NCI-H345 treated with DMSO at 0.1 percent for 48 hours (cell line): ENCODE data around the gene TPSB2.
"Not testable (repeated sequence)": the region's sequence is repeated elsewhere in the genome, so short reads cannot be mapped to it uniquely, and the experiment has no call there.

ENCODE experiments used
- DNase-seq: peaks from one replicate; lab custom pipeline; 2025; ENCODE audit not compliant: unreplicated experiment; lab: John Stamatoyannopoulos, UW

The TPSB2 gene

DNA sequence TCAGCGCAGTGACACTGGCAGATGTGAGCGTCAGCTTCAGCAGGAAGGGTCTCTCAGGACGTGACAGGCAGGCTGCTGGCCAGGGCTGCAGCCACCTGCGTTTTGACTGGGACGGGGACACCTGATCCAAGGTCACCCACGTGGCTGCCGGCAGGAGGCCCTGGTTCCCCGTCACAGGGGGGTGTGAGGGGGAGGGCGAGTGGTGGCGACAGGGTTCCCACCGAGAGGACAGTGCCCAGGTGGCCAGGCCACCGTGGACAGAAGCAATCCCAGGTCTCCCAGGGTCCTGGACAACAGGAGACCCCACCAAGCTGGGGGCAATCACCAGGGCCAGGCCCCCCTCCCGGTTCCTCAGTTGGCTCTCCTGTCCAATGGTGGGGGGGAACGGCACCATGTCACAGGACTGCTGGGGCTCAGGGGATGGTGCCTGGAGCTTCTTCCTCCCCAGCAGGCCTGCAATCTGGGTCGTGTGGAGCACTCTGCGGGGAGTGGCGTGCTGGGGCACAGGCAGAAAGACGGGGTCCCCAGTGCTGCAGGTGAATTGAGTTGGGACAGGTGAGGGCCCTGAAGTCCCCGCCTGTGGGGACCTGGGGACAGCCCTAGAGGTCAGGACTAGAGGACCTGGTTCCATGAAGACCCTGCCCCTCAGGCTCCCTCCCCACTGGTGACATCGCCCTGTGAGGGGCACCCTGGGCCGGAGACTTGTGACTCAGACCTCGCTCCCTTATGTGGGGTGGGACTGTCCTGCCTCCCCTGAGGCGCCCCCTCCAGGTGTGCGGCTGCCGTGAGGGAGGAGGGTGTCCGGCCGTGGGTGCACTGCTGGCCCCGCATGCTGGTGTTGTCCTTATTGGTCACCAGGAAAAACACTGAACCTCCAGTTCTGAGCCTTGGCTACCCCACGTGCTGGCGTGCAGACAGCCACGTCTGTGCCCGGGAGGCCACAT is 14.2 kb upstream of the TPSB2 start:
- not testable (repeated sequence) for DNase-seq

DNA sequence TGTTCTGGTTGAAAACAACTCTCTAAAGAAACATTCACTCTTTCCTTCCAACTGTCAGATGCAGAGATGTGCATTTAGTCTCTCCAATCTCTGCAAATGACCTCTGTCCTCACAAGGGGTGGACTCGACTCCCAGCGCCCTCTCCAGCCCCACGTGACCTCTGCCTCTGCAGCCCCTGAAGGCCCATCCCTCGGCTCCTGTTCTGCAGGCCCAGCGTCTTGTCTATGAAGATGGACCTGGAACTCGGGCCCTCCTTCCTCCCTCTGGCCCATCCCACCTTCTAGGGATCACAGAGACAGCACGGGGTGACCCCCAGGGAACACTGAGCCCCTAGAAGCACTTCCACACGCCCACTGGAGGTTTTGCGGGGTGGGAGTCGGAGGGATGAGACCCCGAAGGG is 13.4 kb upstream of the TPSB2 start:
- DNase-seq = not testable (repeated sequence)

DNA sequence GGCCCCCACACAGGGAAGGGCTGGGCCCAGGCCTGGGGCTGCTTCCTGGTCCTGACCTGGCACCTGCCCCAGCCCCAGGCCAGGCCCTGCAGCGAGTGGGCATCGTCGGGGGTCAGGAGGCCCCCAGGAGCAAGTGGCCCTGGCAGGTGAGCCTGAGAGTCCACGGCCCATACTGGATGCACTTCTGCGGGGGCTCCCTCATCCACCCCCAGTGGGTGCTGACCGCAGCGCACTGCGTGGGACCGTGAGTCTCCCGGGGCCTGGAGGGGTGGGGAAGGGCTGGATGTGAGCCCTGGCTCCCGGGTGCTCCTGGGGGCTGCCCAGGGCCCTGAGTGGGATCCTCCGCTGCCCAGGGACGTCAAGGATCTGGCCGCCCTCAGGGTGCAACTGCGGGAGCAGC is 11.1 kb upstream of the TPSB2 start:
- not testable (repeated sequence) for DNase-seq

DNA sequence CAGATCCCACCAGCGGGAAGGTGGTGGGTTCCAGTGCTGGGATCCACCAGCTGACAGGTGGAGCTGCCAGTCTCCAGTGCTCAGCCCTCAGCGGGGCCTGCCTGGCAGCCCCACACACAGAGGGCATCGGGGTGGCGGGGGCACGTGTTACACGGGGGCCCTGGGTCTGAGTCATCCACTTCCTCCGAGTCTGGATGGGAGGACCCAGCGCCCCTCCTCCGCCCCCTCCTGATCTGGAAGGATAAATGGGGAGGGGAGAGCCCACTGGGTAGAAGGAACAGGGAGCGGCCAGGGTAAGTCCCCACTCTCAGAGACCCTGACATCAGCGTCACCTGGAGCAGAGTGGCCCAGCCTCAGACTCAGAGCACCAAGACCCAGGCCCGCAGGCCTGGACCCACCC is 10.5 kb upstream of the TPSB2 start, which contains the start of gene TPSAB1:
TPSAB1 (plus strand) TSS at position 270 of the 400 bp plus-strand sequence. CDS start 234 bp downstream, outside the sequence.
- DNase-seq = not testable (repeated sequence)

DNA sequence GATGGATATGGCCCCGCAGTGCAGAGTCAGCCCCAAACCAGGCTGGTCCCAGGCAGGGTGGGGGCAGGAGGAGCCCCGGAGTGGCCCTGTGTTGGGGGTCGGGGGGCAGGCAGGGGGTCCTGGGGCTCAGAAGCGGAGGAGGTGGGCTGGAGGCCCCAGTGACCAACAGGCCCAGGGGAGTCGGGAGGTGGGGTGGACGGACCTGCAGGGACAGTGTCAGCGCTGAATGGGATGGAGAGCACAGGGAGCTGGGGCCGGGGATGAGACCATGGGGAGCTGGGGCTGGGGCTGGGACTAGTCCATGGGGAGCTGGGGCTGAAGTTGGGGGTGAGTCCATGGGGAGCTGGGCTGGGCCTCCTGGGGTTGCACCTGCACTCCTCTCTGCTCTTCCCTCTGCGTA is 9.6 kb upstream of the TPSB2 start:
- not testable (repeated sequence) for DNase-seq

DNA sequence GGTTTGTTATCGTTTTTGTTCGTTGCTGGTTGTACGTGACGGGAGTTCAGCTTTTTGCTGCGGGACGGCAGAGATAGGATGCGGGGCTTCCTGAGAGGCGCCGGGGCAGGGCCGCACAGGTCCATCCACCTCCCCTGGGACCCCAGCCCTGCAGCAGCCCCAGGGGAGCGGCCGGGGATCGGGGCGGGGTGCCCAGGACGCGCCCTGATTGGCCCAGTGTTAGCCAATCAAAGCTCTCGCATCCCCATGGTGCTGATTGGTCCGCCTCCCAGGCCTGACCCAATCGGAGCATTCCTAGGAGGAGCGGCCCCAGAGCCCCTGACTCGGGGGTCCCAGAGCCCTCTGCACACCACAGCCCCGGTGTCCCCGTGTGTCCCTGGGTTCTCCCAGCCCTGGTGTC is 8.9 kb upstream of the TPSB2 start:
- not testable (repeated sequence) for DNase-seq

DNA sequence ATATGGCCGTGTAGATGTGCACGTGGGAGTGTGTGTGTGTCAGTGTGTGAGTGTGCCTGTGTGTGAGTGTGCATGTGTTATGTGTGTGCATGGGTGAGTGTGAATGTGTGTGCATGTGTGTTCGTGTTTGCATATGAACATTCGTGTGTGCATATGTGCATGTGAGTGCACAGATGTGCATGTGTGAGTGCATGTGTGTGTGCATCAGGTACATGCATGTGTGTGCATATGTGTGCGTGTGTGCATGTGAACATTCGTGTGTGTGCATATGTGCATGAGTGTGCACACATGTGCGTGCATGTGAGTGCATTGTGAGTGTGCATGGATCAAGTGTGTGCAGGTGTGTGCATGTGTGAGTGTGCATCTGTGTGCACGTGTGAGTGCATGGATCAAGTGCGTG is 8.0 kb upstream of the TPSB2 start:
- DNase-seq = no peak

DNA sequence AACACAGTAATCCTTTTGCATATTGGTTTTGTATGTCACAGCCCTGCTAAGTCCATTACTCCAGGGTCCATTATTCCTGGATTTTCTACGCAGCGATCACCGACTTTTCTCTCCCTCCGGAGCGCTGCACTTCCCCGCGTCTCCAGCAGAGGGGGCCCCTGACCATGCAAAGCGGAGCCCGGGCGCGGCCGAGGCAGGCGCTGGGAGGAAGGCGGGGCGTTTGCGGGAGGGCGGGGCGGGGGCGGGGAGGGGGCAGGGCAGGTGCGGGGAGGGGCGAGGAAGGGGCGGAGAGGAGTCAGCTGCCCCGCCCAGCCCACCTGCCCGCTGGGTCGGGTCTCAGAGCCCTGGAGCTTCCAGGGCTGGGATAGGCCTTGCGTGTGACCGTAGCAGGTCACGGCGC is 6.7 kb upstream of the TPSB2 start:
- DNase-seq = not testable (repeated sequence)

DNA sequence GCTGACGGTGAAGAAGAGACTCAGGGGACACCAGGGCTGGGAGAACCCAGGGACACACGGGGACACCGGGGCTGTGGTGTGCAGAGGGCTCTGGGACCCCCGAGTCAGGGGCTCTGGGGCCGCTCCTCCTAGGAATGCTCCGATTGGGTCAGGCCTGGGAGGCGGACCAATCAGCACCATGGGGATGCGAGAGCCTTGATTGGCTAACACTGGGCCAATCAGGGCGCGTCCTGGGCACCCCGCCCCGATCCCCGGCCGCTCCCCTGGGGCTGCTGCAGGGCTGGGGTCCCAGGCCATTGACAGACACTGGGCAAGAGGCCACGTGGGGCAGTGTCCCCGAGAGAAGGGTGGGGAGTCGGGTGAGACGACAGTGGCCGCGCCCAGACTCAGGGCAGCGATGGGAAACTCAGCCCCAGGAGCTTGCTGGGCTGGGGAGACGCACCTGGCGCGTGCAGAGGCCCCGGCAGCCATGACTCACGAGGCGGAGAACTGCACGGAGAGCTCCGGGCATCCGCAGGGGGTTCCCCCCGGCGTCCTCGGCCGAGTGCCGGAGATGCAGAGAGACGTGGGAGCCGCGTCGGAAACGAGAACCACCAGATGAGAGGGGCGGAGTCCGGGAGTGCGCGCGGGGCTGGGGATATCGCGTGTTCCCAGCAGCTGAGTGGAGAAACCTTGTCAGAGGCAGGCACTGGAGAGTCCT is 2.2 kb upstream of the TPSB2 start:
- DNase-seq = not testable (repeated sequence)

DNA sequence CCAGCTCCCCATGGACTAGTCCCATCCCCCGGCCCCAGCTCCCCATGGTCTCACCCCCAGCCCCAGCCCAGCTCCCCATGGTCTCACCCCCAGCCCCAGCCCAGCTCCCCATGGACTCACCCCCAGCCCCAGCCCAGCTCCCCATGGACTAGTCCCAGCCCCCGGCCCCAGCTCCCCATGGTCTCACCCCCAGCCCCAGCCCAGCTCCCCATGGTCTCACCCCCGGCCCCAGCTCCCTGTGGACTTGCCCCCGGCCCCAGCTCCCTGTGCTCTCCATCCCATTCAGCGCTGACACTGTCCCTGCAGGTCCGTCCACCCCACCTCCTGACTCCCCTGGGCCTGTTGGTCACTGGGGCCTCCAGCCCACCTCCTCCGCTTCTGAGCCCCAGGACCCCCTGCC is 1.3 kb upstream of the TPSB2 start:
- not testable (repeated sequence) for DNase-seq

DNA sequence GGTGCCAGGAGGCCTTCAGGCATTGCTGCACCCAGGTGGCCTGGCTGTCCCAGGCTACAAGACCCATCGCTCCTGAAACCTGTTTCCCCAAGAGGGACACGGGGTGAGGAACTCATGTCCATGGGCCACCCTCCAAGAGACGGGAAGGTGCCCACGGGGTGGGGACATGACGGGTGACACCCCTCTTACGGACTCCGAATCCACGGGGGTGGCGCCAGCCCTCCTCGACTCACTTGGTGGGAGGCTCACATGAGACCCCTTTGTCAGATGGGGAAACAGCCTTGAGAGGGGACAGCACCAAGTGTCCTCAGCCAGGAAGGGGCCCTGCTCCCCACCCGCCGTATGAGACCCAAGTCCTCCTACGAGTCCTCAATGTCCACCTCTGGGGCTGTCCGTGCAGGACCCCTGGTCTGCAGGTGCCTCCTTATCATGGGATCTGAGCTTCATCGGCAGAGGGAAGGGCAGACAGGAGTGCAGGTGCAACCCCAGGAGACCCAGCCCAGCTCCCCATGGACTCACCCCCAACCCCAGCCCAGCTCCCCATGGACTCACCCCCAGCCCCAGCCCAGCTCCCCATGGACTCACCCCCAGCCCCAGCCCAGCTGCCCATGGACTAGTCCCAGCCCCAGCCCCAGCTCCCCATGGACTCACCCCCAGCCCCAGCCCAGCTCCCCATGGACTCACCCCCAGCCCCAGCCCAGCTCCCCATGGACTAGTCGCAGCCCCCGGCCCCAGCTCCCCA is 658 bp upstream of the TPSB2 start:
- not testable (repeated sequence) for DNase-seq

DNA sequence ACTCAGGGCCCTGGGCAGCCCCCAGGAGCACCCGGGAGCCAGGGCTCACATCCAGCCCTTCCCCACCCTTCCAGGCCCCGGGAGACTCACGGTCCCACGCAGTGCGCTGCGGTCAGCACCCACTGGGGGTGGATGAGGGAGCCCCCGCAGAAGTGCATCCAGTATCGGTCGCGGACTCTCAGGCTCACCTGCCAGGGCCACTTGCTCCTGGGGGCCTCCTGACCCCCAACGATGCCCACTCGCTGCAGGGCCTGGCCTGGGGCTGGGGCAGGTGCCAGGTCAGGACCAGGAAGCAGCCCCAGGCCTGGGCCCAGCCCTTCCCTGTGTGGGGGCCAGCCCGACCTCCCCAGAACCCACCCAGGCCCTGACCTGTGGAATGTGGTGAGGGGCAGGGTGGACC is 508 bp downstream of the TPSB2 start:
- DNase-seq = not testable (repeated sequence)

DNA sequence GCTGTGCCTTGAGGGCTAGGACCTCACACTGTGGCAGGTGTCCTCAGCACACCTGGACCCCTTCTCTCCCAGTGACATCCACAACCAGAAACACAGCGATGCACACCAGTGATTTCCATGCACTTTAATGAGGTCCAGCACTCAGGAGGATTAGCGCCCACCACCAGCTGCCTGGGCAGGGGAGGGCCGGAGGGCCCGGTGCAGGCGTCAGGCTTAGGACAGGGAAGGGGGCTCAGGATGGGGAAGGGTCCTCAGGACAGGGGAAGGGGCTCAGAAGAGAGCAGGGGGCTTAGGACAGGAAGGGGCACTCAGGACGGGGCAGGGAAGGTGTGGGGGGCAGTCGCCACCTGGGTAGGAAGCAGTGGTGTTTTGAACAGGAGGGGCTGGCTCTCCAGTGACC is 1.8 kb downstream of the TPSB2 start:
- DNase-seq = not testable (repeated sequence)

DNA sequence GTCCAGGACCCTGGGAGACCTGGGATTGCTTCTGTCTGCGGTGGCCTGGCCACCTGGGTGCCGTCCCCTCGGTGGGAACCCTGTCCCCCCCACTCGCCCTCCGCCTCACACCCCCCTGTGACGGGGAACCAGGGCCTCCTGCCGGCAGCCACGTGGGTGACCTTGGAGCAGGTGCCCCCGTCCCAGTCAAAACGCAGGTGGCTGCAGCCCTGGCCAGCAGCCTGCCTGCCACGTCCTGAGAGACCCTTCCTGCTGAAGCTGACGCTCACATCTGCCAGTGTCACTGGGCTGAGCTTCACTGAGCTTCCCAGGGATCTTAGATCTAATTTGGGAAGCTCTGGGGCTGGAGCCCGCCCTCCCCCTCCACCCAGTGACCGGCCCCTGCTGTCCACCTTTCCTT is 3.3 kb downstream of the TPSB2 start:
- DNase-seq = not testable (repeated sequence)

DNA sequence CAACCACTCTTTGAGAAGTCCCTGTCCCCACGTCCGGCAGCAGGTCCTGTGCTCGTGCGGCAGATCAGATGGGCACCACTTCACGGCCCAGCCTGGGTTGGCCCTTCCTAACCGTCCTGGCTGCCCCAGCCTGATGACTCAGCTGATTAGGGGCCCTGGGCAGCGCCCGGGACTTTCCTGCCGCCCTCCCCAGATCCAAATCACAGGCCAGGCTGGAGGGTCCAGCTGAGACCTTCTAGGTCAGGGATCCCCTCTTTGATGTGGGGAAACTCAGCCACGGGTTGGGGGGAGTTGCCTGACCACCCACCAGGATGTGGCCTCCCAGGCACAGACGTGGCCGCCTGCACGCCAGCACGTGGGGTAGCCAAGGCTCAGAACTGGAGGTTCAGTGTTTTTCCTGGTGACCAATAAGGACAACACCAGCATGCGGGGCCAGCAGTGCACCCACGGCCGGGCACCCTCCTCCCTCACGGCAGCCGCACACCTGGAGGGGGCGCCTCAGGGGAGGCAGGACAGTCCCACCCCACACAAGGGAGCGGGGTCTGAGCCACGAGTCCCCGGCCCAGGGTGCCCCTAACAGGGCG is 4.2 kb downstream of the TPSB2 start:
- not testable (repeated sequence) for DNase-seq

DNA sequence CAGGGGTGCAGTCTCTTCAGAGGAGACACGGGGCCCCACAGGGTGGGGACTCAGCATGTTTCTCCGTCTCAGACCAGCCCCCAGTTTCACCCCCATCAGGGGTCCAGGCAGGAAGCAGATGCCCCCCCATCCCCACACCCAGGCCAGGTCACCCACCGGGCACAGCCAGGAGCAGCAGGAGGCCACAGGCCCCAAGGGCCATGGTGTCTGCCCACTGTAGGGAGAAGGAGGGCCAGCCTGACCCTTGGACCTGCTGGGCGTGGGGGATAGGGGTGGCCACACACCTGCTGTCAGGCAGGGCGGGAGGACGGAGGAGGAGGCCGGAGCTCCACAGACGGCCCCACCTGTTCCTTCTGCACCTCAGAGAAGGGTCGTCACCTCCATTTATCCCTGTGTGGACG is 4.9 kb downstream of the TPSB2 start, which contains the start of gene TPSG1:
TPSG1 (minus strand) TSS at position 218 of the 401 bp plus-strand sequence; CDS start at position 202, 16 bp downstream.
- DNase-seq = no peak

DNA sequence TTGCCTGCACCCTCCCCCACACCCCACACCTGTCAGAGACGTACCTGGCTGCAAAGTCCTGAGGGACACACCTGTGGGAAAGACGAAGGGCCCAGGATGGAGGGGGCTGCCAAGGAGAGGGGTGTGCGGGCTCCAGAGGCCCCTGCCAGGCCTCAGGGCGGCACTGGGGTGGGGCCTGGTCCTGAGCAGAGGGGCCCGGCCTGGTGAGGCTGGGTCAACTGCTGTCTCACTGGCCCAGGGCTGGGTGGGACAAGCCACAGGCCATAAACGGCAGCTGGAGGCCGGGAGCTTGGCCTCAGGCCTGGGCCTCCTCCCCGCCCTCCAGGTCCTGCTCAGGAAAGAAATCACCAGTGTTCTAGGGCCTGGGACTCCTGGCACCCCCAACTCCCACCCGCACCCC is 5.4 kb downstream of the TPSB2 start:
- no peak for DNase-seq

DNA sequence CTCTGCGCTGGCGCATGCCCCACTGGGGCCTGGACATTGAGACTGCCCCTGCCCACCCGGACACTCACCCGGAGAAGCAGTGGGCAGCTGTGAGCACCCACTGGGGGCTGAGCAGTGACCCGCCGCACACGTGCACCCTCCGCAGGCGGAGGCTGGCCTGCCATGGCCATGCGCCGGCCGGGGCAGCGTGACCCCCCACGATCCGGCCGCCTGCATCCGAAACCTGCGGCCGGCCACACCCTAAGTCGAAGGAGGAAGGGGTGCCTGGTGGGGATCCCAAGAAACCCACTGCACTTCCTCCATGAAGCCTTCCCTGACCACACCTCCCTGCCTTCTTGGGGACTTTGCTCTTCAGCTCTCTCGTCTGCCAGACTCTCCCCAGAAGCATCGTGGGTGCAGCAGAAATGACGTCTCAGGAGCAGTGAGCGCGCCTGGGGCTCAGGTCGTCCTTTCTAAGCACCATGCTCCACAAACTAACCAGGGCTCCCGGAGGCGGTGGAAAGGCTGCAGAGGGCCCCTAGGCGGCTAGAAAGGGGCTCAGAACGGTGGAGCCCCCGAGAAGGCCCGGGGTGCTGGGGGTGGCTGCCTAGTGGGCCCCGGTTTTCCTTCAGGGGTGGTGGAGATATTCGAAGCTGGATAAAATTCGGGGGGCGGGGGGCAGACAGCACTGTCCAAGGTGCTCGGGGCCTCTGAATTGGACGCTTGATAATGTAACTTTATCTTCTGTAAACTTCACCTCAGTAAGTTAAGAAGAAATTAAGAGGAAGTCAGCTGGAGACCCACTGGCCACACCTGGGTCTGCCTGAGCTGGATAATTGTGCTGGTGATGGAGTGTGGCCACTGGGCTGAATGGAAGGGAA is 6.4 kb downstream of the TPSB2 start:
- DNase-seq = no peak

DNA sequence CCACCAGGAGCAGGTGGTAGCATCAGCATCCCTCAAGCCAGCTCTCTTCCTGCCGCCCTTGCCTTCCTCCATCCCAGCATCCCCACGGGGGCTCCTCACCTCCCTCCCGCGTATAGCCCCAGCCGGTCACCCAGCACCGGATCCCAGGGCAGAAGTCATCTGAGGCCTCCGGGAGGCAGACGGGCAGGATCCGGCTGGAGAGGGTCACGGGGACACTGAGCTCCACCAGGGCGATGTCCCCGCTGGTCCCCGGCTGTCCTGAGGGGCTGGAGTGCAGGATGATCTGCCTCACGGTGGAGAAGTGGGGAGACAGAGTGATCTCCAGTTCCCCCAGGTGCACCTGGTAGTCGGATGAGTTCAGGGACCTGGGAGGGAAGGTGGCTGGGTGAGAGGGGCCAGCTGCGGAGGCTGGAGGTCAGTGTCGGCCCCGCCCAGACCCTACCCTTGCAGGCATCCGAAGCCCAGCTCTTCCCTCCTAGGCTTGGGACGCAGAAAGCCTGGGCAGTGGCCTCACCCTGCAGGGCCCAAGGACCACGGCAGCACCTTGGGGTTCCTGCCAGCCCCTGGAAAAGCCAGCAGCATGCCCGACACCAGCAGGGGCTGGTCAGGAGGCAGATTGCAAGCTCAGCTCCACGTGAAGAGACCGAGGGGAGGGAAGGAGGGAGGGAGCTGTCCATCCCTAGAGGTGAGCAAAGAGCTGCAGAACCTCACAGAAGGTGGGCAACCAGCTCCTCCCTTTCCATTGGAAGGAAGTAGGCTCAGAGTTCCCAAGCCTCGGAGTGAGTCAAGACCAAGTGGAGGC is 7.2 kb downstream of the TPSB2 start:
- no peak for DNase-seq
